GM21786 (cell line): ENCODE measurements around the gene MAML1.
A peak's percentile ranks its signal among the peaks of the same experiment; 100 is the strongest.

ENCODE experiments used
- ATAC-seq: cut with Tn5 transposase; IDR thresholded peaks from one replicate; pipeline ENCODE4 v1.9.1; 2021; ENCODE audit not compliant: unreplicated experiment

The MAML1 gene

GRCh38 chr5:179793468-179794139 is 61.0 kb downstream of the MAML1 start, which contains the start of gene LTC4S:
Gene LTC4S, plus strand, starts transcription at chr5:179793986. Its CDS starts 95 bp downstream, at chr5:179794081.
- peak; percentile 25 for ATAC-seq

GRCh38 chr5:179794171-179794570 is 61.5 kb downstream of the MAML1 start:
- no peak for ATAC-seq

- ATAC-seq, result no peak
Measured at GRCh38 chr5:179794575-179794974, 62.0 kb downstream of the MAML1 start.

- ATAC-seq, result no peak
Measured at GRCh38 chr5:179795049-179795862, 62.6 kb downstream of the MAML1 start.

GRCh38 chr5:179795863-179796833 is 63.5 kb downstream of the MAML1 start:
- ATAC-seq, result peak; percentile 72

GRCh38 chr5:179796877-179797608 is 64.4 kb downstream of the MAML1 start:
- ATAC-seq, result no peak

GRCh38 chr5:179797741-179798140 is 65.1 kb downstream of the MAML1 start:
- no peak for ATAC-seq

GRCh38 chr5:179798144-179798770 is 65.6 kb downstream of the MAML1 start:
- no peak for ATAC-seq

GRCh38 chr5:179798771-179799643 is 66.4 kb downstream of the MAML1 start:
- no peak for ATAC-seq

- ATAC-seq, result no peak
Measured at GRCh38 chr5:179799644-179799973, 67.0 kb downstream of the MAML1 start.

- ATAC-seq, result no peak
Measured at GRCh38 chr5:179800071-179800695, 67.6 kb downstream of the MAML1 start.

GRCh38 chr5:179800696-179801201 is 68.1 kb downstream of the MAML1 start:
- ATAC-seq, result no peak

GRCh38 chr5:179801304-179802206 is 68.9 kb downstream of the MAML1 start:
- ATAC-seq, result peak; percentile 44

GRCh38 chr5:179802207-179802883 is 69.7 kb downstream of the MAML1 start:
- no peak for ATAC-seq

GRCh38 chr5:179802950-179803562 is 70.4 kb downstream of the MAML1 start:
- no peak for ATAC-seq
